ENCODE measurements around the gene LSR. TPM values are rescaled to one million over a fixed set of nuclear protein-coding genes. Genes with fewer than 3 reads are reported as not detected.
"Not testable (repeated sequence)": the region's sequence is repeated elsewhere in the genome, so short reads cannot be mapped to it uniquely, and the experiment has no call there.

Gene LSR
- total RNA-seq, 1 donor from 2014 or later: 78.5 TPM

DNA sequence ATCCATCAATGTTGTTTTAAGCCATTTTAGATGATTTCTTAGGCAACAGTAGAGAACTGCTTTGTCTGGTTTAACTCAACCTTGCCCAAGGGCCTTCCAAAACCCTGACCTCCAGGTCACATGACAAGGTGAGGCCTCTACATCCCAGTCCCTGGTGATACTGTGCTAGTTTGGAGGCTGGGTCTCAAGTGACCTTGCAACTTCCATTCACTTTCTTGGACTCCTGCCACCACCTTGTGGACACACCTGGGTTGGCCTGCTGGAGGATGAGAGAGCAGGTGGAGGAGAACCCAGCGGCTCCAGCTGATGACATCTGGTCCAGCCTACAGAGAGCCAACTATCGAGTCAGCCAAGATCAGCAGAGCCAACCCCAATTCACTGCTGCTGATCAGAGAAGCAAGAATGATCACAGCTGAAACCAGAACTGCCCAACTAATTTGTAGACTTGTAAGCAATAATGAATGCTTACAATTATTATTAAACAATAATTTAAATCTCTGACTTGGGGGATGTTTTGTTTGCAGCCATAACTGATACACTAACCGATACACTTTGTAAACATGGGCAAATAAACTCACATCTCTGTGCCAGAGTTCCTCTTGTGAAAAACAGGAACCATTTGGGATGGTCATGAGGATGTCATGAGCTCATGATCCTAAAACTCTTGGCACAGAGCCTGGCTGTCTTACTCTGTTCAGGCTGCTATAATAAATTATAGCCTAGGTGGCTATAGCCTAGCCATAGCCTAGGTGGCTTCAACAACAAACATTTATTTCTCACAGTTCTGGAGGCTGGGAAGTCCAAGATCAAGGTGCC is 31.8 kb upstream of the LSR start:
- no peak for DNase-seq (ENCODE audit: extremely low spot score, unreplicated experiment)
- TF ChIP-seq, protein P1, sequence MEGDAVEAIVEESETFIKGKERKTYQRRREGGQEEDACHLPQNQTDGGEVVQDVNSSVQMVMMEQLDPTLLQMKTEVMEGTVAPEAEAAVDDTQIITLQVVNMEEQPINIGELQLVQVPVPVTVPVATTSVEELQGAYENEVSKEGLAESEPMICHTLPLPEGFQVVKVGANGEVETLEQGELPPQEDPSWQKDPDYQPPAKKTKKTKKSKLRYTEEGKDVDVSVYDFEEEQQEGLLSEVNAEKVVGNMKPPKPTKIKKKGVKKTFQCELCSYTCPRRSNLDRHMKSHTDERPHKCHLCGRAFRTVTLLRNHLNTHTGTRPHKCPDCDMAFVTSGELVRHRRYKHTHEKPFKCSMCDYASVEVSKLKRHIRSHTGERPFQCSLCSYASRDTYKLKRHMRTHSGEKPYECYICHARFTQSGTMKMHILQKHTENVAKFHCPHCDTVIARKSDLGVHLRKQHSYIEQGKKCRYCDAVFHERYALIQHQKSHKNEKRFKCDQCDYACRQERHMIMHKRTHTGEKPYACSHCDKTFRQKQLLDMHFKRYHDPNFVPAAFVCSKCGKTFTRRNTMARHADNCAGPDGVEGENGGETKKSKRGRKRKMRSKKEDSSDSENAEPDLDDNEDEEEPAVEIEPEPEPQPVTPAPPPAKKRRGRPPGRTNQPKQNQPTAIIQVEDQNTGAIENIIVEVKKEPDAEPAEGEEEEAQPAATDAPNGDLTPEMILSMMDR (conservative IDR thresholded peaks at IDR 0.05): no peak
- Mint-ChIP-seq H3K4me1 (ENCODE audit: unreplicated experiment) (no peaks in the 10 kb centered on the region), H3K27ac (no peak overlapping the region), H3K4me3 (no peak overlapping the region), H3K36me3 (no peaks in the 10 kb centered on the region), H3K27me3 (no peaks in the 10 kb centered on the region), H3K9me3 (peaks cover 5% of the 10 kb centered on the region)

DNA sequence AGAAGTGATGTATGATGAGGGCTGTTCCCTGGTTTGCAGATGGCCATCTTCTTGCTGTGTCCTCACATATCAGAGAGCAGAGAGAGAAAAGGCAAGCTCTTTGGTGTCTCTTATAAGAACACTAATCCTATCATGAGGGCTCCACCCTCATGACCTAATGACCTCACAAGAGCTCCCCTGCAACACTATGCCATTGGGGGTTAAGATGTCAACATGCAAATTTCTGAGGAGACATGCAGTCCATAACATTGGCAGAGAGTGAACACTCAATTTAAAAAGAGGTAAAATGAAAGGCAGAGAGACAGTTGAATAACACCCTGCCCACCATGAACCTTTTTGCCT is 31.2 kb upstream of the LSR start:
- no peak for DNase-seq (ENCODE audit: extremely low spot score, unreplicated experiment)
- H3K9me3 Mint-ChIP-seq: peaks cover 5% of the 10 kb centered on the region
- no peaks in the 10 kb centered on the region for H3K27me3 Mint-ChIP-seq
- H3K4me1 Mint-ChIP-seq (ENCODE audit: unreplicated experiment): no peaks in the 10 kb centered on the region
- H3K27ac Mint-ChIP-seq: no peak overlapping the region
- no peak overlapping the region for H3K4me3 Mint-ChIP-seq
- no peaks in the 10 kb centered on the region for H3K36me3 Mint-ChIP-seq
- TF ChIP-seq, protein P1 (conservative IDR thresholded peaks at IDR 0.05): no peak

DNA sequence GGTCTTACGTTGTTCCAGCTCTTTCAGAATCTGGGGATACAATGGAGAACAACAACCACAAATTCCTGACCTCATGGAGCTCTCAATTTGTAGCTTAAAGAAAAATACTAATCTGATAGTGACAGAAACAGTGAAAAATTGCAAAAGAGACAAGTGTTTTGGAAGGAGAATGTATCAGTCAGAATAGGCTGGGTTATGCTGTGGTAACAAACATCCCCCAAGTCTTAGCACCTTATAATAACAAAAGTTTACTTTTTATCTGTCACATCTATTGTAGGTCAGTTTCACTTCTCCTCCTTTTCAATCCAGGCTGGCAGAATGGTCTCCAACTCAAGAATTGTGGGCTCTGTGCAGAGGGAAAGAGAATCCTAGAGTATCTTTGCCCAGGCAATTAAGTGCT is 29.8 kb upstream of the LSR start:
- peaks cover 5% of the 10 kb centered on the region for H3K9me3 Mint-ChIP-seq
- no peak overlapping the region for H3K4me3 Mint-ChIP-seq
- no peaks in the 10 kb centered on the region for H3K27me3 Mint-ChIP-seq
- H3K4me1 Mint-ChIP-seq (ENCODE audit: unreplicated experiment): no peaks in the 10 kb centered on the region
- H3K27ac Mint-ChIP-seq: no peak overlapping the region
- no peak for DNase-seq (ENCODE audit: extremely low spot score, unreplicated experiment)
- TF ChIP-seq, protein P1 (conservative IDR thresholded peaks at IDR 0.05): no peak
- H3K36me3 Mint-ChIP-seq: no peaks in the 10 kb centered on the region

DNA sequence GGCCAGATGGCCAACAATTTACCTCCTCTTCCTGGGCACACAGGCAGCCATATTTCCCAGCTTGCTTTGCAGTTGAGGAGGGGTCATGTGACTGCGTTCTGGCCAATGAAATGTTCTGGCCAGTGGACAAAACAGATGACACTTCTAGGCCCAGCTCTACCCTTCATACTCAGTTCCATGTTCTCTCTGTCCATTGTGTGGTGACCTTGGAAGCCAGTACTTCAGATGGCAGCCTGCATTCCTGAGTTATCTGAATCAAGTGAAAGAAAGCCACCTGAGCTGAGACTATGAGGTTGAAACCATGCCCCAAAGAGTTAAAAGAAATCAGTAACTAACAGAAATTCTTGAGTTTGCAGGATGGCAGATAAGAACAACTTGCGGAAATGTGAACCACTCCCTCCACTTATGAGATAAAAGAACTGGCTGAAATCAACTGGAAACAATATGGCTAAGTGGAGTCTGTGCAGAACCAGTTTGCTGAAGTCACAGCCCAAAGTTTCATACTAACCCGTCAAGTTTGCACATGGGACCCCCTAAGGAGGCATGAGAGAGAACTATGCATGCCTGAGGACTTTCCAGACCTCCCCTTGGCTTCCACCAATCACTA is 28.4 kb upstream of the LSR start:
- DNase-seq (ENCODE audit: extremely low spot score, unreplicated experiment): no peak
- no peaks in the 10 kb centered on the region for H3K27me3 Mint-ChIP-seq
- no peak overlapping the region for H3K4me3 Mint-ChIP-seq
- peaks cover 5% of the 10 kb centered on the region for H3K9me3 Mint-ChIP-seq
- H3K4me1 Mint-ChIP-seq (ENCODE audit: unreplicated experiment): no peaks in the 10 kb centered on the region
- TF ChIP-seq, protein P1 (conservative IDR thresholded peaks at IDR 0.05): no peak
- H3K36me3 Mint-ChIP-seq: no peaks in the 10 kb centered on the region
- peak overlapping the region; percentile 70 for H3K27ac Mint-ChIP-seq

DNA sequence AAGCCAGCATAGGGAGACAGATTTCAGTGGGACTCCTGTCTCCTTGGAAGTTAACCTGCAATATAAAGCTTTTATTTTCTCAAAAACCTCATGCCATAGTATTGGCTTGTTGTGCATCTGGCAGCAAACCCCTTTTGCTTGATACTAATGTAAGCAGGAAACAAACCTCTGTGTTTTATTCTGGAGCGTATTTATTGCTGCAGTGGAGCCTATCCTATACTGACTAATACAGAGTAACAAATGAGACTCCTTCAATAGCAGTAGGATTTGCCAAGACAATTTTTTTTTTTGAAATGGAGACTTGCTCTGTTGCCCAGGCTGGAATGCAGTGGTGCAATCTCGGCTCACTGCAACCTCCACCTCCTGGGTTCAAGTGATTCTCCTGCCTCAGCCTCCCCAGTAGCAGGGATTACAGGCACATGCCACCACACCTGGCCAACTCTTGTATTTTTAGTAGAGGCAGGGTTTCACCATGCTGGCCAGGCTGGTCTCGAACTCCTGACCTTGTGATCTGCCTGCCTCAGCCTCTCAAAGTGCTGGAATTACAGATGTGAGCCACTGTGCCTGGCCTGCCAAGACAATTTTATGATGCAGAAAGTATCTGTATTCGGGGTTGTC is 27.7 kb upstream of the LSR start:
- H3K4me3 Mint-ChIP-seq; DNase-seq (ENCODE audit: extremely low spot score, unreplicated experiment); H3K27me3 Mint-ChIP-seq; H3K4me1 Mint-ChIP-seq (ENCODE audit: unreplicated experiment); H3K36me3 Mint-ChIP-seq; H3K9me3 Mint-ChIP-seq: not testable (repeated sequence)
- peak overlapping the region; percentile 70 for H3K27ac Mint-ChIP-seq

DNA sequence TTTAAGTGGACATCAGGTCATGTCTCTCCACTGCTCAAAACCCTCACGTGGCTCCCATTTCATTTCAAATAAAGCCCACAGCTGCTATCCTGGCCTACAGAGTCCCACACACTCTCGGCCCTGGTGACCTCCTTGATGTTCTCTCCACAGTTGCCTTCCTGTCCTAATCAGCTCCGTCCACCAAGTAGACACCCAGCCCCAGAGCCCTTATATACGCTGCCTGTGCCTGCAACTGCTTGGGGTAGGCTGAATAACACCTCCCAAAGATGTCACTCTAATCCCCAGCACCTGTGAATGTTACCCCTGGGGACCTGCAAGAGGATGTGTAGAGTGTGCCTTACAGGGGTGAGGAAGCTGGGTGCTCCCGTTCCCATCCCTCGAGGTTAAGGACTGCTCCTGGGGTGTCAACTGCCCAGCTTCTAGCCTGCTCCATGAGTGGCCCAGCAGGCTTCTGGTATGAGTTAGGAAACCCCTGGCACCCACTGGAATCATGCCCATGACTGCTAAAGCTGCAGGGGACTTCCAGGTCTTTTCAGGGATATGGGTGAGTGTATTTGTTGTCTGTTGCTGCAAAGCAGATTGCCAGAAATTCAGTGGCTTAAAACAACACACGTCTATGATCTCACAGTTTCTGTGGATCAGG is 26.3 kb upstream of the LSR start:
- Mint-ChIP-seq H3K4me3 (no peak overlapping the region), H3K27me3 (no peaks in the 10 kb centered on the region), H3K9me3 (peaks cover 5% of the 10 kb centered on the region), H3K4me1 (ENCODE audit: unreplicated experiment) (no peaks in the 10 kb centered on the region), H3K27ac (no peak overlapping the region), H3K36me3 (no peaks in the 10 kb centered on the region)
- TF ChIP-seq, protein P1 (conservative IDR thresholded peaks at IDR 0.05): no peak
- no peak for DNase-seq (ENCODE audit: extremely low spot score, unreplicated experiment)

Data from type B pancreatic cell (in vitro differentiated cells).